ENCODE results near the gene VARS2.

DNA sequence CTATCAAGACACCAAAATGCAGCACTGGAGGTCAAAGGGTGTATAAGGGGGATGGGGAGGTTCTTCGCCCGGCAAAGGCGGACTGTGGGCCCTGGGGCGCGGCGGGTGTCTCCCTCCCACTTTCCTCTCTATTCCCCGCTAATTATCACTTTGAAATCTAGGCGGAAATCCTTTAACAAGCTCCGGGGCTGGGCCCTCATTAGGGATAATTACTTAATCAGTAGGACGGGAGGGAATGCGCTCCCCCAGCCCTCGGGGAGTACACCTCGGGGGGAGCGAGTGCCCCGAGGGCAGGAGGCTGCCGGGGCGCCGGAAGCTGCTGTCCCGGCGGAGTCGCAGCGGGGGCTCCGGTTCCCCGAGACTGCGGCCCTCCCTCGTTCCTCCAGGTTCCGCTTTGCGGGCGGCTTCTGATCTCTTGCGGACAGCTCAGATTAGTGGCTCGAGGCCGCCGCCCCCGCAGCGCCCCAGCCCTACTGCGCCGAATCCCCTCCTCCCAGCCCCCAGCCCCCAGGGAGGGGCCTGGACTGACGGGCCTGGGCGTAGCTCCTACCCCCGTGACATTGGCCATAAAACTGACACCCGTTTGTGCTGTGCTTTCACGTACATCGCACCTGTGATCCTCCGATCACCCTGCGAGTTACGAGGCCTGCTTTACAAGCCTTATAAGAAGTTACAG lies 41.5 kb downstream of the VARS2 start:
- TF ChIP-seq, protein P1, sequence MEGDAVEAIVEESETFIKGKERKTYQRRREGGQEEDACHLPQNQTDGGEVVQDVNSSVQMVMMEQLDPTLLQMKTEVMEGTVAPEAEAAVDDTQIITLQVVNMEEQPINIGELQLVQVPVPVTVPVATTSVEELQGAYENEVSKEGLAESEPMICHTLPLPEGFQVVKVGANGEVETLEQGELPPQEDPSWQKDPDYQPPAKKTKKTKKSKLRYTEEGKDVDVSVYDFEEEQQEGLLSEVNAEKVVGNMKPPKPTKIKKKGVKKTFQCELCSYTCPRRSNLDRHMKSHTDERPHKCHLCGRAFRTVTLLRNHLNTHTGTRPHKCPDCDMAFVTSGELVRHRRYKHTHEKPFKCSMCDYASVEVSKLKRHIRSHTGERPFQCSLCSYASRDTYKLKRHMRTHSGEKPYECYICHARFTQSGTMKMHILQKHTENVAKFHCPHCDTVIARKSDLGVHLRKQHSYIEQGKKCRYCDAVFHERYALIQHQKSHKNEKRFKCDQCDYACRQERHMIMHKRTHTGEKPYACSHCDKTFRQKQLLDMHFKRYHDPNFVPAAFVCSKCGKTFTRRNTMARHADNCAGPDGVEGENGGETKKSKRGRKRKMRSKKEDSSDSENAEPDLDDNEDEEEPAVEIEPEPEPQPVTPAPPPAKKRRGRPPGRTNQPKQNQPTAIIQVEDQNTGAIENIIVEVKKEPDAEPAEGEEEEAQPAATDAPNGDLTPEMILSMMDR (conservative IDR thresholded peaks at IDR 0.05) = no peak
- TF ChIP-seq ZFX (IDR thresholded peaks at IDR 0.05) = no peak

Data from C4-2B (cell line).